ENCODE data around the gene CDC14A.

DNA sequence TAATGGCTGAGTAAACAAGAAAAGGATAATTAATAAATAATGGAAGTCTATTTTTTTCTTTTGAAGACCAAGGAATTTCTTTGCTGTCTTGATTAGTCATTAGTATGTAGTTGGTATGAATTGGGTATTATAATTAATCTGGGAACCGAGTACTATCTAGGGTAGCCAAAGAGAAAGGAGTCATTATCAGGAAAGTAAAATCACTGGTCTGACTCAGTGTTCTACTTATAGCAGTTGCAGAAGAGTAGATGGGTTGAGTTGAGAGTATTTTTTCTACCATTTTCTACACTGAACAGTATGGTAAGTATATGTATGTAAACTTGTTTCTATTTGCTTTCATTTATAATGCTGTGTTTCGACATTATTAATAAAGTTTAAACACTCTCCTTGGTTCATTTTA lies 26.6 kb downstream of the CDC14A start:
- TF ChIP-seq, protein P1, sequence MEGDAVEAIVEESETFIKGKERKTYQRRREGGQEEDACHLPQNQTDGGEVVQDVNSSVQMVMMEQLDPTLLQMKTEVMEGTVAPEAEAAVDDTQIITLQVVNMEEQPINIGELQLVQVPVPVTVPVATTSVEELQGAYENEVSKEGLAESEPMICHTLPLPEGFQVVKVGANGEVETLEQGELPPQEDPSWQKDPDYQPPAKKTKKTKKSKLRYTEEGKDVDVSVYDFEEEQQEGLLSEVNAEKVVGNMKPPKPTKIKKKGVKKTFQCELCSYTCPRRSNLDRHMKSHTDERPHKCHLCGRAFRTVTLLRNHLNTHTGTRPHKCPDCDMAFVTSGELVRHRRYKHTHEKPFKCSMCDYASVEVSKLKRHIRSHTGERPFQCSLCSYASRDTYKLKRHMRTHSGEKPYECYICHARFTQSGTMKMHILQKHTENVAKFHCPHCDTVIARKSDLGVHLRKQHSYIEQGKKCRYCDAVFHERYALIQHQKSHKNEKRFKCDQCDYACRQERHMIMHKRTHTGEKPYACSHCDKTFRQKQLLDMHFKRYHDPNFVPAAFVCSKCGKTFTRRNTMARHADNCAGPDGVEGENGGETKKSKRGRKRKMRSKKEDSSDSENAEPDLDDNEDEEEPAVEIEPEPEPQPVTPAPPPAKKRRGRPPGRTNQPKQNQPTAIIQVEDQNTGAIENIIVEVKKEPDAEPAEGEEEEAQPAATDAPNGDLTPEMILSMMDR (conservative IDR thresholded peaks at IDR 0.05 in 1 of 2, IDR thresholded peaks at IDR 0.05 in 1 of 2; ENCODE audit: low read depth in 1 of 2, low read length in 2 of 2), result no peak
- no peak for TF ChIP-seq EZH2 (IDR thresholded peaks at IDR 0.05; ENCODE audit: low read length, missing control alignments)

Measured in fibroblast of lung (primary cell).